ENCODE measurements around the gene RNF19B.
"Not testable (repeated sequence)": the region's sequence is repeated elsewhere in the genome, so short reads cannot be mapped to it uniquely, and the experiment has no call there.

Gene RNF19B, protein sequence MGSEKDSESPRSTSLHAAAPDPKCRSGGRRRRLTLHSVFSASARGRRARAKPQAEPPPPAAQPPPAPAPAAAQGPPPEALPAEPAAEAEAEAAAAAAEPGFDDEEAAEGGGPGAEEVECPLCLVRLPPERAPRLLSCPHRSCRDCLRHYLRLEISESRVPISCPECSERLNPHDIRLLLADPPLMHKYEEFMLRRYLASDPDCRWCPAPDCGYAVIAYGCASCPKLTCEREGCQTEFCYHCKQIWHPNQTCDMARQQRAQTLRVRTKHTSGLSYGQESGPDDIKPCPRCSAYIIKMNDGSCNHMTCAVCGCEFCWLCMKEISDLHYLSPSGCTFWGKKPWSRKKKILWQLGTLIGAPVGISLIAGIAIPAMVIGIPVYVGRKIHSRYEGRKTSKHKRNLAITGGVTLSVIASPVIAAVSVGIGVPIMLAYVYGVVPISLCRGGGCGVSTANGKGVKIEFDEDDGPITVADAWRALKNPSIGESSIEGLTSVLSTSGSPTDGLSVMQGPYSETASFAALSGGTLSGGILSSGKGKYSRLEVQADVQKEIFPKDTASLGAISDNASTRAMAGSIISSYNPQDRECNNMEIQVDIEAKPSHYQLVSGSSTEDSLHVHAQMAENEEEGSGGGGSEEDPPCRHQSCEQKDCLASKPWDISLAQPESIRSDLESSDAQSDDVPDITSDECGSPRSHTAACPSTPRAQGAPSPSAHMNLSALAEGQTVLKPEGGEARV

DNA sequence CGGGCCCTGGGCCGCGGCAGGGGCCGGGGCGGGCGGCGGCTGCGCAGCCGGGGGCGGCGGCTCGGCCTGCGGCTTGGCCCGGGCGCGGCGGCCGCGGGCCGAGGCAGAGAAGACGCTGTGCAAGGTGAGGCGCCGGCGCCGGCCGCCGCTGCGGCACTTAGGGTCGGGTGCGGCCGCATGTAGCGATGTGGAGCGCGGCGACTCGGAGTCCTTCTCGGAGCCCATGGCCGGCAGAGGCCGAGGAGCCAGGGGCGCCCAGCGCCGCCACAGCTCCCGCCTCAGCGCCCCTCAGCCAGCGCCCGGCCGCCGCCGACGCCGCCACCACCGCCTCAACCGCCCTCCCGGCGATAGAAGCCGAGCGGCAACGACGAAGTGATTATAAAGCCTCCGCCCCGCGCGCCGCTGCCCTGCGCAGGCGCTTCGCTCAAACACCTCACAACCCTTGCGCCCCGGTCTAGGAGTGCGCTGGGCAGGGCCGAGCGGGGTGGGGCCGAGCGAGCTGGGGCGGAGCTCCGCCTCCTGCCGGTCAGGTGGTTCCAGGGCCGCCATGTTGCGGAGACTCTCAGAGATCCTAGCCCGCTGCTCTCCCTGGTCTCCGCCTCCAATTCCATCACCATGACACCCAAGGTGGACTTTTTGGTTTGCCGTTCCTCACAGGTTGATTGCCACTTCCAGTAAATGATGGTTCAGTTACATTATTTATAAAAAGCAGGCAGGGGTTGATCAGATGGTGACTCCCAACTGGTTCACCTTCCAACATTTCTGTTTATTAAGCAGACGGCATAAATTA is at the start of gene RNF19B:
TSS of gene RNF19B (minus strand) at position 349 of the 790 bp plus-strand sequence. CDS start at position 225, 124 bp downstream.
- DNase-seq: peak; percentile 86

DNA sequence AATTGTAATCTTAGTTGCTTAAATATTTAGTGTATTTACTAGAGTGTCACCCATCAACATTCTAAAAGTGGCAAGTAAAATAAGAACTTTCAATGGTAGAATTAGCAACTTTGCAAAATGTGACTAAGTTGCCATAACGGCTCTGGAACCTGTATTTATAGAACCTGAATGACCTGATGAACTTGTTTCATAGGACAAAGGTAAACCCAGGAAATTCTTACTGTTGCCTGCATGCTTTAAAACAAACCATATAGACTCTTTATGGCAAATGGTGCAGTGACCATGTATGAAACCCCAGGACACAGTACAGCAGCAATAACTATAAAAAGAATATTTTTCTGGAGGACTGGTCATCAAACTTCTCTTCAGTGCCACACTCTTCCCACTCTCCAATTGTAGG is 49.2 kb upstream of the RNF19B start:
- DNase-seq: no peak

DNA sequence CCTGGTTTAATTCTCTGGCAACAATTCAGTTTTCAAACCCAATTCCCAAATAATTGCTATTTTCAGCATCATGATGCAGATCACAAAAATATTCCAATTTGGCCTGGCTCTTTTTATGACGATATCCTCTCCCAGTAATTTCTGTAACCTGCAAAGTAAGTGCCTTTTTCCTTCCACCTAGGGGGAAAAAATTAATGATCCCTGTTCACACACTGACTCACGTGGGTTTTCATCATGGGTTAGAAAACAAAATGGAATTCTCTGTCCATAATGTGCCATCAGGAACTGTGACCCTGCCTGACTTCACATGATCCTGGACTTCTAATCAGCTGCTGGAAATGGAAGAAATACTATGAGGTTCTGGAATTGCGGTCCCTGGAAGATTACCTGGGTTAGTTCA is 47.6 kb upstream of the RNF19B start:
- DNase-seq: no peak

DNA sequence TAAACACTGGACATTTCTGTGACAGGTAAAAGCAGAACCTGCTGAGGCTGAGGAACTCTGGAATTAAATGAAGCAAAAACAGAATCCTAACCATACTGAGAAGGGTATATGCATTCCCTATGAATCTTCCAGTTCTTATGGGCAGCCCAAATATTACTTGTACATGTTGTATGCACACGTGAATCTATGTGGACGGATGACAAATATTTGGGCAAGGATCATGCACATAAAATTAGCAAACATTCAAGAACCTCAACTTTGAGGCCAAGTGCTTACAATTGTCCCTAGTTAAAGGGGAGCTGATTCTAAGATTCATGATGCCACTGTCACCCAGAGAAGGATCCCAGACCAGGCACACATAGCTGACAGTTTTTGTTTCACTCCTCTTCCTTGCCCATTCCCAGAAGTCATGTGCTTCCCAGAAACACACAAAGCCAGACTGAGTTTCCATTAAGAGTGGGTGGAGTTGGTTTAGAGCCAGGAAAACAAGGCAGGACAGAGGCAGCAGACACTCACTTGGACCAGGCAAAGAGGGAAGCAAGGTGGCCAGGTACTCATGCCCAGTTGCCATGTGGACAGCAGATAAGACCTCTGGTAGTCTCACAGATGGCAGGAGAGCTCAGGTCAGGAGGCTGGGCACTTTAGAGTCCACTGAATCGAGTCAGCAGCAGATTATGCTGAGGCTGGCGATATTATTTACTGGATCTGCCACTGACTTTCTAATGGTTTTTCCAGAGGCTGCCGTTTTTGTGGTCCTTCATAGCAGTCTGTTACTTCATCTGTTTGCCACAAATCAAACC is 46.5 kb upstream of the RNF19B start:
- DNase-seq: no peak

DNA sequence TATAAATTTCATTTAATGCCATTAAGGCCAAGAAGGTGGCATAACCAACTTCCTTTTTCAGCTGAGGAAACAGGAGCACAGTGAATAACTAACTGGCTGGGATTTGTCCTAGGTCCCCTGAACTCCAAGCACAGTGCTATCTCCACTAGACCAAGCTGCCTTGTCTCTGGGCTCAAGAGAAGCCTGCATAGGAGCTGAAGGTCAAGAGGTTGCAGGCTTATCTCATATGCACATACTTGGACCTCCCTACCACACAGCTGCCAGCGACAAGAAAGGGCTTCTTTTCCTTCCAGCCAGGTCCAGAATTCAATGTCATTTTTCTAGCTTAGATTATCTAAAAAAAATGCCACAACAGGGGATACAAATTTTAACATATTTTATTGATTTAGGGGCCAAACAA is 45.0 kb upstream of the RNF19B start:
- no peak for DNase-seq

DNA sequence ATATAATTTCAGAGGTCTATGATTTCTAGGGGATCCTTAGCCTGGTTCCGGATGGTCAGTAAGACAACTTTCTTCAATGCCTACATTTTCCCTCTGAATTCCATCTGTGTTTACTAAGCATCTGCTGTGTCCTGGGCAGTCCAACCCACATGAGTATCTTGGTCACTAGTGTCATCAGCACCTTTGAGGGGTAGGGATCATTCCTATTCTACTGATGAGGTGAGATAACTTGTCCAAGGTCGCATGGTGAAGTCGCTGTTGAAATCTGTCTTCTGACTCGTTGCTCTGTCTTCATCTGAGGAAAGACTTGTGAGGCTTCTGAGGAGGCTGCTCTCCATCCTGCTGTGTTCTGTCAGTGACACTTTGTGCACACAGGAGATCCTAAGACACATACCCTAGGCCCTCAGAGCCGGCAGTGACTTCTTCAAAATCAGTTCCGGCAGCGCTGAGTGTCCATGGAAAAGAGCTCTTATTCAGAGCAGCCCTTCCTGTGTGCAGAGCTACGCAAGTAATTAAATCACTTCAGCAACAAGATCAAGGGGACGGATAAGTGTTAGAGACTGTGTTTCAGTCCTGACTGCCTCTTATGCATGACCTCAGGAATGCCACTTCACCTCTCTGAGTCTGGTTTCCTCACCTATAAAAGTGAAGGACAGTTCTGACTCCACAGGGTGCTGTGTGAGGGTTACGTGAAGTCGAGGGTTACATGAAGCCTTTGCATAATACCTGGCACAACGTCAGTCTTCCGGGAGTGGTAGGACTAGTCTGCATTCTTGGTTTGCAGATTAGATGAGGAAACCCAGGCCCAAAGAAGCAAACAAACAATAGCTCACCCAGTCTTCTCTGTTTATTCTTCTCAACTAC is 43.7 kb upstream of the RNF19B start:
- no peak for DNase-seq

DNA sequence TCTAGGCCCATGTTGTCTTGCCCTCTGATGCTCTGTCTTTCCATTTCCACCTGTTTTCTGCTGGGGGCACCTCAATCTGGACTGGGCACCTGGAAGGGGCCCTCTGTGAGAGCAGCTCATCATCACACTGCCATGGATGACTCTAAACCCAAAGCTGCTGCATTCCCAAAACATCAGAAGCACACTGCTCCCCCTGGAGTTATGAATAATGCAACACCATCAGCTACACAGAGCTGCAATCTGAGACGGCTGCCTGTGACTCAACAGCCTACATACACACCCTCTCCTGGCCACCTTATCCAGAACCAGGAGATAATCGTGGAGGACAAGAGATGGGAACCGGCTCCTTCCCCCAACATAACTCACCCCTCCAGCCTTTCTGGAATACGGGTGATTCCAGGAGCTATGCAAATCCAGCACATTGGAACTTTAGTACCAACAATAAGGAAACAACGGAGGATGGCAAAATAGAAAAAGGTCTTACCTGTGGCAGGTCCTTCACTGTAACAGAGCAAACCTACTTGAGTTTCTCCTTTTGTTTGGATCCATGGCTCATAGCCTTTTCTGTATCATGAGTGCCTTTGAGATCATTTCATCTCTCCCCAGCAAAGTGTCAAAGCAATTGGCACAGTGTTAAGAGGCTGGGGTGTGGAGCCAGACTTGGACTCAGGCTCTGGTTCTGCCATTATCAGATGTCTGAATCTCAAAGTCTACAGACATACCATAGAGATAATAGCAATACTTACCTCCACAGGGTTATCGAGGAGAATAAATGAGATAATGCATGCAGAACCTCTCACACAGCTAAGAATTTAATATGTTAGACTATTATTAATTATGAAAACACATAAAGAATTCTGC is 42.8 kb upstream of the RNF19B start:
- no peak for DNase-seq

DNA sequence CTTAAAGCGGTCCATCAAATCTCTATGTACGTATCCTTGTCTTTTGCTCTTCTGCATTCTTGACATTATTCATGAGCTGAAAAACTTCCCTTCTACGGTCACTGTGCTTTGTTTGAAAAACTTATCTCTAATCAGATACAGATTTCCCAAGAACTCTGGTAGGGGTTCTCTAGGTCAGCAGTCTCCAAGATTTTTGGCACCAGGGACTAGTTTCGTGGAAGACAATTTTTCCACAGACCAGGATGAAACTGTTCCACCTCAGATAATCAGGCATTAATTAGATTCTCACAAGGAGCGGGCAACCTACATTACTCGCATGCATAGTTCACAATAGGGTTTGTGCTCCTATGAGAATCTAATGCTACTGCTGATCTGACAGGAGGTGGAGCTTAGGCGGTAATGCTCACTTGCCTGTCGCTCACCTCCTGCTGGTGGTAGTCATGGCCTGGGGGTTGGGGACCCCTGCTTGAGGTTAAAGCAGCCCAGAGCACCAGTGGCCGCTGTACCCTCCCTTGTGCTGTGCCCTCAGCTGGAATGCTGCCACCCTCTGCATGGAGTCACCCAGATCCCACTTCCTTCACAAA is 41.3 kb upstream of the RNF19B start:
- no peak for DNase-seq

DNA sequence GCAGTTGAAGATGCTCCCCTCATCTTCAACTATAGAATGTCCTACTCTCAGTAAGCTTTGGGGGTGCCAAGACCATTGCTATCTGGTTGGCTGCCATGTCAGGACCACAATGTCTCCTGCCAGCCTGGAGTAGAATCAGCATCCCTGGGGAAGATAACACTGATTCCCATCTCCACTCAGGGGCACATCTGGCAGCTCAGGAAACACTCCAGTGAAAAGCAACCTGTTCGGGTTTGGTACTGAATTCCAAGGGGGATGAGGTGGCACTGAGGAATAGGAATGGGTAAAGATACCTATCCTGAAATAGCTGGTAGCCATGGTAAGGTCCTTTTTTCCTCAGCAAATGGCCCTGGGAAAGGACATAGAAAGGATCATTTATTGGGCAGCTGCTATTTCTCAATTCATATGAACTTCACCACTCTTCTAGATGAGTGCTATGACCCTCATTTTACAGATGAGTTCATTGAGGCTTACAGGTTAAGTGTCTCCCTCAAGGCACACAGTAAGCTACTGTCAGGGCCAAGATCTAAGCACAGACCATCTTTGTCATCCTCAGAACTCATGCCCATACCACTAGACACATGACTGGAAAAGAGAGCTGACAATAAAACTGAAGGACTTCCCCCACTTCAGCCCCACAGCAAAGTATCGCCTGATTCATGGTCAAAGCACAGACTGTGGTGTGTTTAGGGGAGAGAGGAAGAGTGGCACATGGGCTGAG is 40.7 kb upstream of the RNF19B start:
- no peak for DNase-seq

DNA sequence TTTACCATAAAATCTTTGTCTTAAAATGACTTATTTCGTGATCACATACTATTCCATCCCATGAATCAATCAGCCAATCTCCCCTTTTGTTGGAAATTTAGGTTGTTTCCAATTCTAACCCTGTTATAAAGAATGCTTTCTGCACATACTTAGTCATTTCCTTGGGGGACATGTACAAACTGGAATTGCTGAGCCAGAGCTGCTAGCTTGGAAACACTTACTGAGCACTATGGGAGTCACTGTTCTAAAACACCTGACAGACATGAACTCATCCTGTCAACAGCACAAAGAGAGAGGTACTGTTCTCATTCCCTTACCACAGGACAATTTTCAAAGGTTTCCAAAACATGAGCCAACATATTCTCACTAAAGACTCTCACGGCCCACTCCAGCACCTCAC is 40.0 kb upstream of the RNF19B start:
- no peak for DNase-seq

DNA sequence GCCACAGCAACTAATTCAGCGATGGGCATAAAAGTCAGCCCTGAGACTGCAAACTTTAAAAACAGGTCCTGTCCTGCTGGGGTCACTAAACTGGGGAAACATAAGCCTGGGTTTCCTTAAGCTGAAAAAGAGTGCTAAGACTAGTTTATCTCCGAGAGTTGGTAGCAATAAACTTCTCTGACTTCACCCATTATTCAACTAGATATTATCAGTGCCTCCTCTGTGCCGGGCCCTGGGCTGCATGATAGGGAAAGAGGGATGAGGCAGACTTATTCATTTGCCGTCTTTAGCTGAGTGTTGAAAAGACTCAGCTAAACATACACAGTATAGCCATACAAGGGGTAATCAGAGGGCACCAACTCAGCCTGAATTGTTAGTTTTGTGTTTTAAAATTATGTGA is 39.0 kb upstream of the RNF19B start:
- no peak for DNase-seq

DNA sequence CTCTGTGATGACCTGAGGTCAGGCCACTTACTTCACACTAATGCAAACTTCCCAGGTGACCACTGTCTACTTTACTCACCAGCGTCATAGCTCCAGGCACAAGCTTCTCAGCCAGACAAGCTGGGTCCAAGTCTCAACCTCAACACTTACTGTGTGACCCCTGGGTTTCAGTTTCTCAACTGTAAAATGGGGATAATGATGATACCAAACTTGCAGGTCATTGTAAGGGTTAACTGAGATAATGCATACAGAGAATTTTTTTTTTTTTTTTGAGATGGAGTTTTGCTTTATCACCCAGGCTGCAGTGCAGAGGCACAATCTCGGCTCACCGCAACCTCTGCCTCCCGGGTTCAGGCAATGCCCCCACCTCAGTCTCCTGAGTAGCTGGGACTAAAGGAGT is 37.4 kb upstream of the RNF19B start:
- no peak for DNase-seq

DNA sequence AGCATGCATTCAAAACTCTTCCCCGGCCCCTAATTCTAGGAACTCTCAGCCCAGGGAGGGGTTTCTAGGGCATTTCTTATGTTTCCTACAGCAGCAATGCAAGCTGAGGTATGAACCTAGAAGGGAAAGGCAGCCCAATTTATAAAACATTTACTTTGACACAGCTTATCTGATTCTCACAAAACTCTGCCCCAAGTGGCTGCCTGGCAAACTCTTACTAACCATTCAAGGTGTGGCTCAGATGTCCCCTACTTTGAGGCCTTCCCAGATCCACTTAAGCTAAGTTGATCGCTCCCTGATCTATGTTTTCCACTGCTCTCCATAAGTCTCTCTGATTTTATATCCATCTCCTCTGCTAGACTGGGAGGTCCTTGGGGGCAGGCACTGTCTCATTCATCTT is 36.7 kb upstream of the RNF19B start:
- DNase-seq: no peak

DNA sequence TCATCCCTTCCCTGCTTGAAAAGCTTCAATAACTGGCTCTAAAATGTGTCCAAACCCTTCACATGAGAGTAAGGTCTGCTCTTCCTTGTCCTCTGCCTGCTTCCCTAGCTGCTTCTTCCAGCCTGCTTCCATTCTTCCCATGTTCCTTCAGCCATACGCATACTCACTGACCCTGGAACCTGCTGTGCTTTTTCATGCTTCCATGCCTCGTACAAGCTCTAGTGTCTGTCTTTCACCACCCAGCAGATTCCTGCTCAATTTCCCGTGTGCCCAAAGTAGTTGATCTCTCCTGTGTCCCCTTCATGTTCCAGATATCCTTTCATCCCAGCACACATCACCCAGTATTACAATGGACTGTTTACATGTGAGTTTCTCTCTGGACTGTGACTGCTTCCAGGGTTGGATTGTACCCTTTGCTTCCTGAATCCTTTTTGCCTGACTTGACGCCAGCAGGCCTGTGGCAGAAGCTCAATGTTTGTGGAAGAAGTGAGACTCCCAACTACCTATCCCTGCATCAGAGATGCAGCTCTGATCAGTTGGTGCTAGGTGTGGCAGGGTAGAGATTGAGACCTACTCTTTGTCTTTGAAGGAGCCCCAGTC is 35.9 kb upstream of the RNF19B start:
- no peak for DNase-seq

DNA sequence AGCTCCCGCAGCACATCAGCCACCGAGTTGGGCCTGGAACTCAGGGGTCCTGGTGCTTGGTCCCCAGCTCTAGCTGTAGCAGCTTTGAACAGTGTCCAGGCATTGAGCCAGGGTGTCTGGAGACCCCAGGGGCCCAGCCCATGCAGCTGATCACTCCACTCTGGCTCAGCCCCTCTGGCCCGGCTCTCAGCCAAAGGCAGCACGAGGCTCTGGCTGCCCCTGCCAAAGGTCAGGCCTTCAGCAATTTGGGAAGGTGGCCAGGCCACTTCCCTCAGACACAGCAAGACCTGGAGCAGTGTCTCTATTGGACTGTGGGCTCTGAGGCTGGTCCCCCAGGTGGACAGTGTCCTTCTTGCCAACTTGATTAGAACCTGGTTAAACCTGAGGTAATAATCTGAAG is 34.4 kb upstream of the RNF19B start:
- no peak for DNase-seq

DNA sequence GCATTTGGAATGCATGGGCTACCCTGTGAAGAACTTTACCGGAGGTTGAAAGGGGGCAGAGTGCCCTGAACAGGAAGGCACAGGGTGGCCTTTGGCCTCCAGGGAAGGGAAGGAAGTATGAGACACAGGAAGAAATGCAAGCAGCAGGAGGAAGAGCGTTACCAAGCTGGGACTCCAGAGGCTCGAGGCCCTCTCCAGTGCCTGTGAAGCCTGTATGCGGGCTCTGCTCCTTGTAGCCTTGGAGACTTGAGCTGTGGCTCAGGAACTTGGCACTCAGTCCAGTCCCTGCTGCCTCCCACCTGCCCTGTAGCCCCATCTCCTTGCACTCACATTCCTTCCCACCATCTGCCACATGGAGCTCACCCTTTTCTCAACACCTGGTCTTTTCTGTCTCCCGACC is 33.5 kb upstream of the RNF19B start:
- peak; percentile 86 for DNase-seq

DNA sequence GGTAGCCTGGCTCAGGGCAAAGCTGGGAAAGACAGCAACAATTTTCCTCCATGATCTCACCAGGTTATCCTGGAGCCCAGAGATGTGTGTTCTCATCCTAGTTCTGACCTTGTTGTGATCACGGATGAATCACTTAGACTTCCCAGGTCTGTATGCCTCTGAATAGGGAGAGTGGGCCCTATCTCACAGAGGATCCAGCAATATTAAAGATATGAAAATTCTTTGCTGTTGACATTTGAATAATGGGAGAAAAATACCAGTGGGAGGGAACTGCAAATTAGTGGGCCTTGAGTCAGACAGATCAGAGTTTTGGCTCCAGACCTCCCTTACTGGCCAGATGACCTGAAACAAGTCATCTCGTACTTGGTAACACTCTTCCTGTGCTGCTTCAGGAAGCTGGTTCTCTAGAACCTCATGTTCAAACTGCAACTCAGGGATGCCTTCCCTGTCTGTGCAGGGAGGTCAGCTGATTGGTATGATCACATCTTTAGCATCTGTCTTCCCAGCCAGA is 32.8 kb upstream of the RNF19B start:
- no peak for DNase-seq

DNA sequence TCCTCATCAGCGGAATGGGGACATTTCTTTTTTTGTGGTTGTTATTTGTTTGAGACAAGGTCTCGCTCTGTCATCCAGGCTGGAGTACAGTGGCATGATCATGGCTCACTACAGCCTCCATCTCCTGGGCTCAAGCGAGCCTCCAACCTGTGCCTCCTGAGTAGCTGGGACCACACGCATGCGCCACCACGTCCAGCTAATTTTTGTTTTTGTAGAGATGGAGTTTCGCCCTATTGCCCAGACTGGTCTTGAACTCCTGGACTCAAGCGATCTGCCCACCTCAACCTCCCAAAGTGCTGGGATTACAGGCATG is 28.7 kb upstream of the RNF19B start:
- DNase-seq: not testable (repeated sequence)

Measured in GF-D8 (cell line).